ENCODE results near the gene NCS1. TPM values are rescaled to one million over a fixed set of nuclear protein-coding genes. Genes with fewer than 3 reads are reported as not detected.

The NCS1 gene
- total RNA-seq, 1 donor from 2014 or later: 37.7 TPM

GRCh38 chr9:130283539-130284248, 111.5 kb downstream of the NCS1 start:
- Mint-ChIP-seq H3K36me3 (ENCODE audit: unreplicated experiment) (no peaks in the 10 kb centered on the region), H3K9me3 (ENCODE audit: unreplicated experiment) (no peaks in the 10 kb centered on the region), H3K4me3 (ENCODE audit: unreplicated experiment) (no peak overlapping the region), H3K4me1 (ENCODE audit: unreplicated experiment) (no peaks in the 10 kb centered on the region), H3K27ac (ENCODE audit: unreplicated experiment) (no peak overlapping the region), H3K27me3 (ENCODE audit: unreplicated experiment) (peaks cover 71% of the 10 kb centered on the region)
- no peak for DNase-seq (ENCODE audit: extremely low spot score, unreplicated experiment)
- TF ChIP-seq CTCF (IDR thresholded peaks at IDR 0.05): no peak

DNA sequence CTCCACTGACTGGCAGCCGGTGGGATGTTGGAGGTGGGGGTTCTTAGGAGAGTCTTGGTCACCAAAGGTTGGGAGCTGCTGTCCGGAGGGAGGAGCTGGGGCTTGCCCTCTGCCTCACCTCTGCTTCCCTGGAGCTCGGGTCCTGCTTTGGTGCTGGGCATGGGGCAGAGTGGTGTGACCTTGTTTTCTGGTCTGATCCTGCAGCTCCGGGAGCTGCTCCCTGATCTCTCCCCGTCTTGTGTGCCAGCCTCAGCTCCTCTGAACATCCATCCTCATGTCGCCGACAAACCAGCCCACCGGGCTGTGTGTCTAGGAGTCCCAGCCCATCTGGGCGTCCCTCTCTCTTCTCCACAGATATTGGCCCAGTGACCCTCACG, 112.0 kb downstream of the NCS1 start:
- DNase-seq (ENCODE audit: extremely low spot score, unreplicated experiment): no peak
- Mint-ChIP-seq H3K4me3 (ENCODE audit: unreplicated experiment) (no peak overlapping the region), H3K36me3 (ENCODE audit: unreplicated experiment) (no peaks in the 10 kb centered on the region), H3K4me1 (ENCODE audit: unreplicated experiment) (no peaks in the 10 kb centered on the region), H3K9me3 (ENCODE audit: unreplicated experiment) (no peaks in the 10 kb centered on the region), H3K27me3 (ENCODE audit: unreplicated experiment) (peaks cover 75% of the 10 kb centered on the region), H3K27ac (ENCODE audit: unreplicated experiment) (no peak overlapping the region)
- no peak for TF ChIP-seq CTCF (IDR thresholded peaks at IDR 0.05)

GRCh38 chr9:130284690-130285089, 112.5 kb downstream of the NCS1 start:
- Mint-ChIP-seq H3K27ac (ENCODE audit: unreplicated experiment) (no peak overlapping the region), H3K27me3 (ENCODE audit: unreplicated experiment) (peaks cover 74% of the 10 kb centered on the region), H3K4me1 (ENCODE audit: unreplicated experiment) (no peaks in the 10 kb centered on the region), H3K36me3 (ENCODE audit: unreplicated experiment) (no peaks in the 10 kb centered on the region), H3K9me3 (ENCODE audit: unreplicated experiment) (no peaks in the 10 kb centered on the region), H3K4me3 (ENCODE audit: unreplicated experiment) (no peak overlapping the region)
- DNase-seq (ENCODE audit: extremely low spot score, unreplicated experiment): no peak
- TF ChIP-seq CTCF (IDR thresholded peaks at IDR 0.05): no peak

DNA sequence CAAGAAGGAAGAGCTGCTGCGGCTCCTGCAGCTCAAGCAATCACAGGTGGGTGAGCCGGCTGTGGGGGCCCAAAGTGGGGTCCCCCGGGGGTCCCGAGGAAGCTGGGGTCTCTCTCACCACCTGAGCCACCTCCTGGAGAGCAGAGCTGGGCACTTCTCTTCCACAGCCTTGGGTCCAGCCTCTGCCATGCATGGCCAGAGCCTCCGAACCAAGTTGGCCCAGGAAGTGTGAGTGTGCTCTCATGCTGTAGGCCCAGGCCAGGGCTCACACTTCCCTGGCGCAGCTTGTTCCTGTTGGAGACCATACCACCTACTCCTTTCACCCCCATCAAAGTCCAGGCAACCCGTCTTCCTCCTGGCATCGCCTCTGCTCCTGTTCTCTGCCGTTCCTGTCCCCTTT, 113.1 kb downstream of the NCS1 start:
- Mint-ChIP-seq H3K9me3 (ENCODE audit: unreplicated experiment) (no peaks in the 10 kb centered on the region), H3K27ac (ENCODE audit: unreplicated experiment) (no peak overlapping the region), H3K36me3 (ENCODE audit: unreplicated experiment) (no peaks in the 10 kb centered on the region), H3K27me3 (ENCODE audit: unreplicated experiment) (peaks cover 79% of the 10 kb centered on the region), H3K4me3 (ENCODE audit: unreplicated experiment) (no peak overlapping the region), H3K4me1 (ENCODE audit: unreplicated experiment) (no peaks in the 10 kb centered on the region)
- no peak for TF ChIP-seq CTCF (IDR thresholded peaks at IDR 0.05)
- no peak for DNase-seq (ENCODE audit: extremely low spot score, unreplicated experiment)

- Mint-ChIP-seq H3K36me3 (ENCODE audit: unreplicated experiment) (no peaks in the 10 kb centered on the region), H3K27me3 (ENCODE audit: unreplicated experiment) (peaks cover 82% of the 10 kb centered on the region), H3K27ac (ENCODE audit: unreplicated experiment) (no peak overlapping the region), H3K4me1 (ENCODE audit: unreplicated experiment) (no peaks in the 10 kb centered on the region), H3K9me3 (ENCODE audit: unreplicated experiment) (no peaks in the 10 kb centered on the region), H3K4me3 (ENCODE audit: unreplicated experiment) (no peak overlapping the region)
- no peak for DNase-seq (ENCODE audit: extremely low spot score, unreplicated experiment)
- no peak for TF ChIP-seq CTCF (IDR thresholded peaks at IDR 0.05)
Observed at GRCh38 chr9:130286072-130286770, 114.0 kb downstream of the NCS1 start.
